Astrocyte of the spinal cord (primary cell): ENCODE results near the gene ZCCHC3.

Source experiments
- DNase-seq: peaks from one replicate; pipeline ENCODE4 v3.0.0; 2011; ENCODE audit warnings: low read depth, low spot score
- H3K4me3 ChIP-seq: 2 replicates; pipeline ENCODE4 v1.5.1; 2011; ENCODE audit warnings: low read depth, mild to moderate bottlenecking, low read length, moderate library complexity
- in situ Hi-C: cut with HindIII; loops from 2 replicates; pipeline ENCODE4 v1.10.0; 2017; ENCODE audit warnings: low sequenced_read_pairs
- TF ChIP-seq, protein P1 (sequence below): IDR thresholded peaks from 2 replicates; pipeline ENCODE4 v1.5.1; 2012; ENCODE audit warnings: low read depth, mild to moderate bottlenecking, low read length, inconsistent platforms

ZCCHC3 gene

DNA sequence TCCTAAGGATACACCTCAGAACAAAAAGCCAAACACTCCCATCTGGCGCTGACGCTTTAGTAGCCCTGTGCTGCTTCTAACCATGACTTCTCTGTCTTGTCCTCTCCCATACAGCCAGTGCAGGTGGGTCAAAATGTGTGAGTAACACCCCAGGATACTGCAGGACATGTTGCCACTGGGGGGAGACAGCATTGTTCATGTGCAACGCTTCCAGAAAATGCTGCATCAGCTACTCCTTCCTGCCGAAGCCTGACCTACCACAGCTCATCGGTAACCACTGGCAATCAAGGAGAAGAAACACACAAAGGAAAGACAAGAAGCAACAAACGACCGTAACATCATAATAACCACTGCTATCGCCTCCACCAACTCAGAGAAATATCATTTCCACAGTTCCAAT, 38.4 kb upstream of the ZCCHC3 start:
- DNase-seq: peak; percentile 15
- H3K4me3 ChIP-seq: no peak overlapping the region
- TF ChIP-seq, protein P1, sequence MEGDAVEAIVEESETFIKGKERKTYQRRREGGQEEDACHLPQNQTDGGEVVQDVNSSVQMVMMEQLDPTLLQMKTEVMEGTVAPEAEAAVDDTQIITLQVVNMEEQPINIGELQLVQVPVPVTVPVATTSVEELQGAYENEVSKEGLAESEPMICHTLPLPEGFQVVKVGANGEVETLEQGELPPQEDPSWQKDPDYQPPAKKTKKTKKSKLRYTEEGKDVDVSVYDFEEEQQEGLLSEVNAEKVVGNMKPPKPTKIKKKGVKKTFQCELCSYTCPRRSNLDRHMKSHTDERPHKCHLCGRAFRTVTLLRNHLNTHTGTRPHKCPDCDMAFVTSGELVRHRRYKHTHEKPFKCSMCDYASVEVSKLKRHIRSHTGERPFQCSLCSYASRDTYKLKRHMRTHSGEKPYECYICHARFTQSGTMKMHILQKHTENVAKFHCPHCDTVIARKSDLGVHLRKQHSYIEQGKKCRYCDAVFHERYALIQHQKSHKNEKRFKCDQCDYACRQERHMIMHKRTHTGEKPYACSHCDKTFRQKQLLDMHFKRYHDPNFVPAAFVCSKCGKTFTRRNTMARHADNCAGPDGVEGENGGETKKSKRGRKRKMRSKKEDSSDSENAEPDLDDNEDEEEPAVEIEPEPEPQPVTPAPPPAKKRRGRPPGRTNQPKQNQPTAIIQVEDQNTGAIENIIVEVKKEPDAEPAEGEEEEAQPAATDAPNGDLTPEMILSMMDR: peak; percentile 27
- in situ Hi-C loops: no loop called here

DNA sequence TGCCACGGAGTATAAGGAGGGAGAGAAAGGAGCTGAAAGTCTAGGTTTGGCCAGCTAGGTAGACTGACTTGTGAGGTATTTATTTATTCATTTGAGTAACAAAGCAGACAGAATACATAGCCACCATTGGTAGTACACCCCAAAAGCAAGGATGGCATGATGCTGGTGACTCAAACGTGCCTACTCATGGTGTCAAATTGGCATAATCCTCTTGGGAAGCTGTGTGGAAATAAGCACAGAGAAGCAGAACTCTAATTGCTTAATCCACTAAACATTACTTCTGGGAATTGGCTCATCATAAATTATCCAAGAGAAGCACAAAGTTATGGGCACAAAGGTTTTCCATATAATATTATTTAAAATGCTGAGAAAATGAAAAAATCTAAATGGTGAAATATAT, 37.4 kb upstream of the ZCCHC3 start:
- TF ChIP-seq, protein P1: no peak
- in situ Hi-C loops: no loop called here
- DNase-seq: no peak

DNA sequence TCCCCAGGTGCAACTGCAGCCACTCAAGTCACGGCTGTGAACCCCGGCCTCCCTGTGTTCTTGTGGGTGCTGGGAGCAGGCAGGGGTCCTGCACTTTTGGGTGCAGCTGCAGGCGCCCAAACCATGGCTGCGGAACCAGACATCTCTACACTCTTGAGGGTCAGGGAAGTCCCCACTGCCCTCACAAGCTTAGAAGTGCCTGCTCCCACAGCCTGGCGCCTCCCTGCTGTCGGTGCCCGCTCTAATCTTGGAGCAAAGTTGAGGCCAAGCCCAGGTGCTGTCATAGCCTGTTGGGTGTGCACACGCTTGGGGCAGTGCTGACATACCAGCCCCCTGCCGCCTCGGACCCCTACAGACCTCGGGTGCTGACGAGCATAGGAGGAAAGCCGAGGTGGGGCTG, 33.7 kb upstream of the ZCCHC3 start:
- H3K4me3 ChIP-seq: no peak overlapping the region
- TF ChIP-seq, protein P1: no peak
- in situ Hi-C loops: no loop called here
- DNase-seq: no peak

More for the DNA sequence above, 37.4 kb upstream of the ZCCHC3 start:
- H3K4me3 ChIP-seq: no peak overlapping the region

DNA sequence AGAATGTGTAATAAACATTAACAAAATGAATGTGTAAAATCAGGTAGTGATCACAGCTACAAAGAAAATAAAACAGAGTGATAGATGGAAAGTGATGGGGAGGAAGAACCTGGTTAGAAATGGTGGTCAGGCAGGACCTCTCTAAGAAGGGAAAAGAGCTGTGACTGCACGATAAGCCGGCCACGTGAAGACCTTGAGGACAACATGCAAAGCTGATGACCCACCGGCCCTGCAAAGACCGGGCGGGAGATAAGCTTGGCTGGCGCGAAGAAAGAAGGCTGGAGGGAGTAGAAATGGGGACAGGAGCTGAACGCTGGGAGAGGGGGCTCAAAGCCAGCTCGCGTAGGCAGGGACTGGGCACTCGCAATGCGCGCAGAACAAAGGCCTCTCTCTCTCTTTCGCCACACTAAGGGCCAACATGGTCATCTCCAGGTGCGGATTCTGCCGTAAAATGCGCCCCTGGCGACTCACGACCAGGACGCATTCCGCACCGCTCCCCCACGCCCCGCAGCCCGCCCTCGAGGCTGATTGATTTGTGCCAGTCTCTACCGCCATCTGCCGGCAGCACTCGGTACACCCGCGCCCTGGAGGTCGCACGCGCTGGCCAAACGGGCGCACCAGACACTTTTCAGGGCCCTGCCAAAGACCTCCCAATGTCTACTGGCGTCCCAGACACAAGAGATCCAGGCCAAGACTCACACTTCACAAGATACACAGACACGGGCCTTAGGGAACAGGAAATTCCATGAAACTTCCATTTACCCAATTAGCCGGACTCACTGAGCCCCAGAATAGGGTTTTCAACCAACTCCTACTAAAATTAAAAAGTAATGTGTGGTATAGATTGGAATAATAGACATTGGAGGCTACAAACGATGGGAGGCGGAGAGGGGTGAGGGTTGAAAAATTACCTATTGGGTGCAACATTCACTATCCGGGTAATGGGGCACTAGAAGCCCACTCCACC, 30.5 kb upstream of the ZCCHC3 start:
- peak; percentile 71 for DNase-seq
- in situ Hi-C loops: no loop called here
- peak overlapping the region; percentile 50 for H3K4me3 ChIP-seq
- TF ChIP-seq, protein P1: peak; percentile 94

DNA sequence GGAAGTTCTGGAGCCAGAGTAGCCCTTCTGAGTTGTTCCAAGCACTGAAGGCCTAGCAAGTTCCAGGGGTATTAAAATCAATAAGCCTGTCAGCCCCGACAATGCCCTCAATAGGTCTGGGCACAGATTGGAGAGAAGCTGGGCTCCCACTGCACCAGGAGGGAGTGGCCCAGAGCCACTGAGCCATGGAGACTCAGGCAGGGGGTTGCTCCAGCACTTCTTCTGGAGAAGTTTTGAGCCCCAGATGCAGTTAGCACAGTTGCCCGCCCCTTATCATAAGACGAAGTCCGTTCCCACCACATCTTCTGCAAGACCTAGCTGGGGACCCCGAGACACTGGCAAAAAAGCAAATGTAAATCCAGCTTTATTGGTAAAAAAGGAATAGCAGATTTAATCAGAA, 26.9 kb upstream of the ZCCHC3 start:
- TF ChIP-seq, protein P1: no peak
- in situ Hi-C loops: no loop called here
- DNase-seq: no peak
- H3K4me3 ChIP-seq: no peak overlapping the region

DNA sequence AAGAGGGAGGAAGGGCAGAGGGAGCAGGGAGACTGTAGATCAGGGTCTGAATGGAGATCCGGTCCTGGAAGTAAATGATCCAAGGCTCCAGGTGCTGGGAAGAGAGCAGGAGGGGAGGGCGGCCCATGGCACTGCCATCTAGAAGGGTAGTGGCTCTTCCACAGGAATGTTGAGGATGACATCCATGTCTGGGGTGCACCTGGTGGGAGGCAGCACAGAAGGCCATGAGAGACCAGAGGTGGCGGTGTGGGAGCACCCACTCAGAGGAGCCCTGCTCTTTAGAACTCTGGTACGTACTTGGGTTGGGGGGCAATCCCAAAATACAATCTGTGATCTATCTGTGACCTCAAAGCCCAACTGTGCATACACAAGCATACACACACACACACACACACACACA, 26.3 kb upstream of the ZCCHC3 start:
- DNase-seq: no peak
- in situ Hi-C loops: no loop called here
- no peak overlapping the region for H3K4me3 ChIP-seq
- TF ChIP-seq, protein P1: no peak
